HCT116 (cell line): Measurements from ENCODE around the gene MAST4.

Source experiments
- EZH2 ChIP-seq: fragments of 200-600 bp; sonication (generic); IDR thresholded peaks from 2 replicates; pipeline ENCODE4 v1.6.1; 2017; ENCODE audit warnings: antibody characterized with exemption, mixed run types
- POLR2A ChIP-seq: IDR thresholded peaks from 2 replicates; pipeline ENCODE4 v1.7.0; 2011; ENCODE audit warnings: borderline replicate concordance; ENCODE audit not compliant: insufficient read depth, insufficient read length; ENCODE audit errors: extremely low read depth
- RAD21 ChIP-seq: IDR thresholded peaks from 2 replicates; pipeline ENCODE4 v1.6.1; 2012; ENCODE audit warnings: low read depth, mild to moderate bottlenecking
- SIN3A ChIP-seq: IDR thresholded peaks from 2 replicates; pipeline ENCODE4 v1.6.1; 2012; ENCODE audit warnings: low read depth
- SP1 ChIP-seq: IDR thresholded peaks from 2 replicates; pipeline ENCODE4 v1.6.1; 2012; ENCODE audit warnings: low read depth
- TCF7L2 ChIP-seq: IDR thresholded peaks from 2 replicates; pipeline ENCODE4 v1.7.0; 2011; ENCODE audit warnings: borderline replicate concordance, inconsistent platforms; ENCODE audit not compliant: insufficient read depth, insufficient read length; ENCODE audit errors: extremely low read depth
- TF ChIP-seq, protein P1 (sequence below), 3 experiments: fragments of 200-600 bp in 1 of 3; sonication (generic) in 1 of 3; IDR thresholded peaks in 2 of 3; conservative IDR thresholded peaks in 1 of 3; 2 replicates each; pipeline ENCODE4 v1.5.1; 2012 to 2017; ENCODE audit warnings: low read depth in 2 of 3, low read length in 2 of 3, antibody characterized with exemption in 1 of 3, borderline replicate concordance in 1 of 3, control low read depth in 1 of 3, mild to moderate bottlenecking in 1 of 3, mixed read lengths in 1 of 3, mixed run types in 1 of 3, moderate library complexity in 1 of 3; ENCODE audit not compliant: insufficient read depth in 1 of 3

DNA sequence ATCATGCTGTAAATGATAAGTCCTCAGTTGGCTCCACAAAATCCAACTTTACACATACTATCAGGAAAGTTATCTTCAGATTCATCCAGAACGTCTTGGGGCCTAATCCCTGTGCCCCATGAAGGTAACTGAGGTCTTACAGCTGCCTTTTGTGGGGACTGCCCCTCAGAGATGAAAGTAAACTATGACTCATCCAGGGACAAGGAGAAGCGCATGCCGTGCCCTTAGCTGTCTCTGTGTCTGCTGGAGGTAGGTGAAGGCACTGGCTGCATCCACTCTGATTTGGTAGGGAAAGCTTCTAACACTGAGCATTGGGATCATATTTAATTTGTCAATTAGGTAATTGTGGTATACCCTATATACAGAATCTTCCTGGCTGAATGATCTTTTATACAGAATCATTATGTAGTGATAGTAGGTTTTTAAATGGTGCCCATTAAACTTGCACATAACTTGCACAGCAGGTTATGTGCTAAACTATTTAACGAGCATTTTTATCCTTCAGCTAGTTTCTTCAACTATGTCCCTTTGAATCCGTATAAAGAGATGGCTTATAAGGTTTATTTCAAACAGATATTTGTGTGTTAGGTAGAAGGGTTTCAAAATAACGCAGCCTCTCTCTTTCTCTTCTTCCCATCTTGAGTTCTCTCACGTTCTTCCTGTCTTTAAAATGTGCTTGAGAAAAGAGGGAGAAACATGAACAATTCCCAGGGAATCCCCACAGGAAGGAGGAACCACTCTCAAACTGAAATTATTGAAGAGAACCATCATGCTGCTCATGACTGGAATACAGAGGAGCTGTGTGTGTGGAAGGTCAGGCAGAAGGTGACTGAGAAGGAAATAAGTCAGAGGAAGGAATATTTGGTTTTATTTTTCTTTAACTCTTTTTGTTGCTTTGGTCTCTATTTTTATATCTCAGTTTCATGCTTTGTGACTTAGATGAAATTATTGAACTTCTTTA, 349.5 kb downstream of the MAST4 start:
- TF ChIP-seq, protein P1, sequence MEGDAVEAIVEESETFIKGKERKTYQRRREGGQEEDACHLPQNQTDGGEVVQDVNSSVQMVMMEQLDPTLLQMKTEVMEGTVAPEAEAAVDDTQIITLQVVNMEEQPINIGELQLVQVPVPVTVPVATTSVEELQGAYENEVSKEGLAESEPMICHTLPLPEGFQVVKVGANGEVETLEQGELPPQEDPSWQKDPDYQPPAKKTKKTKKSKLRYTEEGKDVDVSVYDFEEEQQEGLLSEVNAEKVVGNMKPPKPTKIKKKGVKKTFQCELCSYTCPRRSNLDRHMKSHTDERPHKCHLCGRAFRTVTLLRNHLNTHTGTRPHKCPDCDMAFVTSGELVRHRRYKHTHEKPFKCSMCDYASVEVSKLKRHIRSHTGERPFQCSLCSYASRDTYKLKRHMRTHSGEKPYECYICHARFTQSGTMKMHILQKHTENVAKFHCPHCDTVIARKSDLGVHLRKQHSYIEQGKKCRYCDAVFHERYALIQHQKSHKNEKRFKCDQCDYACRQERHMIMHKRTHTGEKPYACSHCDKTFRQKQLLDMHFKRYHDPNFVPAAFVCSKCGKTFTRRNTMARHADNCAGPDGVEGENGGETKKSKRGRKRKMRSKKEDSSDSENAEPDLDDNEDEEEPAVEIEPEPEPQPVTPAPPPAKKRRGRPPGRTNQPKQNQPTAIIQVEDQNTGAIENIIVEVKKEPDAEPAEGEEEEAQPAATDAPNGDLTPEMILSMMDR (IDR thresholded peaks at IDR 0.05 in 2 of 3, conservative IDR thresholded peaks at IDR 0.05 in 1 of 3; ENCODE audit: borderline replicate concordance in 1 of 3, insufficient read depth in 1 of 3, low read depth in 2 of 3, low read length in 2 of 3), result no peak
- TF ChIP-seq SP1, result no peak
- no peak for TF ChIP-seq EZH2
- TF ChIP-seq TCF7L2, result no peak
- TF ChIP-seq POLR2A, result no peak
- TF ChIP-seq RAD21, result no peak
- no peak for TF ChIP-seq SIN3A
